HT1080 (cell line): ENCODE data around the gene CANT1. TPM values are rescaled to one million over a fixed set of nuclear protein-coding genes. Genes with fewer than 3 reads are reported as not detected.
A peak's percentile ranks its signal among the peaks of the same experiment; 100 is the strongest.
"Not testable (repeated sequence)": the region's sequence is repeated elsewhere in the genome, so short reads cannot be mapped to it uniquely, and the experiment has no call there.

Source experiments
- DNase-seq: peaks from one replicate; pipeline ENCODE4 v3.0.0-alpha.2; 2015; ENCODE audit warnings: low read depth
- total RNA-seq: library from RNA; depleted of rRNA; stranded (reverse); fragments of >200 nt; shearing (Covaris generic); gene quantifications from 2 replicates; pipeline ENCODE4 v1.2.3, GENCODE V29; 2014

Gene CANT1
- total RNA-seq, 1 experiment from 2014 or later = 92.2 TPM

- no peak for DNase-seq
Observed at GRCh38 chr17:79043931-79044320, 34.4 kb upstream of the CANT1 start.

- no peak for DNase-seq
Observed at GRCh38 chr17:79043191-79043930, 33.8 kb upstream of the CANT1 start.

- DNase-seq = peak; percentile 45
Observed at GRCh38 chr17:79042421-79043190, 33.0 kb upstream of the CANT1 start.

GRCh38 chr17:79041723-79042420, 32.3 kb upstream of the CANT1 start:
- DNase-seq = no peak

GRCh38 chr17:79041041-79041570, 31.5 kb upstream of the CANT1 start:
- DNase-seq = no peak

- no peak for DNase-seq
Observed at GRCh38 chr17:79039886-79040285, 30.3 kb upstream of the CANT1 start.

- DNase-seq = no peak
Observed at GRCh38 chr17:79039171-79039570, 29.6 kb upstream of the CANT1 start.

- DNase-seq = peak; percentile 86
Observed at GRCh38 chr17:79038545-79039135, 29.1 kb upstream of the CANT1 start.

GRCh38 chr17:79036596-79036995, 27.0 kb upstream of the CANT1 start:
- peak; percentile 90 for DNase-seq

GRCh38 chr17:79036181-79036580, 26.6 kb upstream of the CANT1 start:
- DNase-seq = no peak

GRCh38 chr17:79035686-79036085, 26.1 kb upstream of the CANT1 start:
- no peak for DNase-seq

- DNase-seq = no peak
Observed at GRCh38 chr17:79034931-79035485, 25.4 kb upstream of the CANT1 start.

- DNase-seq = no peak
Observed at GRCh38 chr17:79033741-79034501, 24.4 kb upstream of the CANT1 start.

GRCh38 chr17:79033046-79033616, 23.6 kb upstream of the CANT1 start:
- DNase-seq = no peak

- DNase-seq = no peak
Observed at GRCh38 chr17:79031996-79032875, 22.7 kb upstream of the CANT1 start.

- not testable (repeated sequence) for DNase-seq
Observed at GRCh38 chr17:79030636-79031035, 21.1 kb upstream of the CANT1 start.

GRCh38 chr17:79029327-79030009, 19.9 kb upstream of the CANT1 start:
- no peak for DNase-seq
